ENCODE data around the gene IRF1. TPM values are rescaled to one million over a fixed set of nuclear protein-coding genes. Genes with fewer than 3 reads are reported as not detected.

Gene IRF1
- total and polyA plus RNA-seq, 2 of the 8 experiments (the other 6 are each of a cell fraction or from before 2014, with no cell fraction given) = 4.0 to 8.5 TPM

- ChIA-PET CTCF (ENCODE audit: partially characterized antibody) (interaction anchor here (0.7 to 19.9 kb wide), 13 partner anchors 10 to 425 kb away, joined by 3 to 353 read pairs (median 4); no protein-coding TSS in a partner anchor), POLR2A (ENCODE audit: partially characterized antibody) (interaction anchor here (0.7 to 5.4 kb wide), 7 partner anchors 9 to 63 kb away, joined by 3 to 49 read pairs (median 25); no protein-coding TSS in a partner anchor)
- Histone ChIP-seq H3K14ac (ENCODE audit: insufficient read length) (no peak overlapping the region), H4K5ac (ENCODE audit: insufficient read length, low read depth, low read length) (no peak overlapping the region), H3K23me2 (ENCODE audit: low read depth, low read length) (peaks cover 16% of the 10 kb centered on the region; the same call in 1 of the 2 replicates), H3K79me1 (ENCODE audit: low read depth, low read length) (no peaks in the 10 kb centered on the region; the same call in 1 of the 2 replicates), H2BK12ac (ENCODE audit: low read depth, low read length) (no peak overlapping the region), H2AK5ac (ENCODE audit: low read depth, low read length) (no peak overlapping the region), H2BK120ac (replicated peaks; ENCODE audit: low read depth, low read length) (no peak overlapping the region), H3K4me1 (replicated peaks in 1 of 4; ENCODE audit: control insufficient read depth in 3 of 4, insufficient read depth in 4 of 4, low read length in 3 of 4) (peaks cover 5 to 13% (median 10%) of the 10 kb centered on the region in 4 experiments), H3K4me3 (ENCODE audit: extremely low read depth in 1 of 4, insufficient read depth in 2 of 4, low read depth in 3 of 4, low read length in 4 of 4) (no peak overlapping the region), H3K4ac (replicated peaks; ENCODE audit: insufficient read length, low read depth, low read length) (no peak overlapping the region), H3K18ac (ENCODE audit: extremely low read depth, low read length) (no peak overlapping the region), H3K23ac (ENCODE audit: insufficient read length) (no peak overlapping the region), H4K91ac (replicated peaks; ENCODE audit: insufficient read length, low read length) (no peak overlapping the region), H2BK20ac (ENCODE audit: low read length) (no peak overlapping the region), H3K36me3 (ENCODE audit: control insufficient read depth in 2 of 4, insufficient read depth in 4 of 4, low read length in 3 of 4) (peaks cover 4 to 18% (median 13%) of the 10 kb centered on the region in 4 experiments; a peak in 6 of 8 replicates), H4K20me1 (replicated peaks in 1 of 2; ENCODE audit: control insufficient read depth in 1 of 2, insufficient read depth in 2 of 2, low read length in 2 of 2) (peaks cover 0 to 13% of the 10 kb centered on the region in 2 experiments), H3K9ac (replicated peaks in 1 of 4; ENCODE audit: extremely low read depth in 1 of 4, low read depth in 3 of 4, low read length in 3 of 4) (no peak overlapping the region), H3K79me2 (ENCODE audit: control insufficient read depth in 1 of 2, insufficient read depth in 2 of 2, low read length in 2 of 2) (no peaks in the 10 kb centered on the region), H3K27ac (ENCODE audit: low read depth, low read length) (no peak overlapping the region), H4K8ac (ENCODE audit: extremely low read depth, insufficient read depth, low read length) (no peak overlapping the region), H3K56ac (replicated peaks; ENCODE audit: insufficient read length, low read depth, low read length) (no peak overlapping the region), H2BK5ac (ENCODE audit: low read depth, low read length) (no peak overlapping the region), H2BK15ac (ENCODE audit: low read length) (no peak overlapping the region), H3K4me2 (ENCODE audit: insufficient read depth in 1 of 2, low read depth in 2 of 2, low read length in 2 of 2) (no peak overlapping the region), H3K27me3 (replicated peaks in 1 of 4; ENCODE audit: control insufficient read depth in 3 of 4, extremely low read depth in 1 of 4, insufficient read depth in 3 of 4, low read length in 3 of 4) (peaks cover 0 to 7% (median 4%) of the 10 kb centered on the region in 4 experiments; a peak in 3 of 7 replicates), H2AFZ (ENCODE audit: low read length) (no peak overlapping the region), H3K9me3 (ENCODE audit: insufficient read depth in 2 of 2, low read depth in 1 of 2, low read length in 1 of 2) (no peaks in the 10 kb centered on the region)
- WGBS, 2 experiments (ENCODE audit: extremely low coverage in 1 of 2, insufficient coverage in 1 of 2, insufficient read length in 1 of 2, insufficient replicate concordance in 2 of 2, low coverage in 1 of 2, low lambda C conversion rate in 2 of 2, missing lambda C conversion rate in 1 of 2) = 84% methylated on average over 3 of the region's 3 CpGs; no CpG with 5 or more reads in 1 of the 2 experiments
- DNase-seq (ENCODE audit: low read depth in 1 of 2, low spot score in 2 of 2) (no peak), FAIRE-seq (no peak)
- TF ChIP-seq E2F6 (IDR thresholded peaks at IDR 0.05) = no peak
Measured at GRCh38 chr5:132487841-132488555, 2.6 kb downstream of the IRF1 start.

Data from H1 (cell line).